Neuron (in vitro differentiated cells): ENCODE results near the gene CUTC.

Source experiments
- H2AFZ ChIP-seq: one replicate; pipeline ENCODE4 v1.6.1; 2013; ENCODE audit warnings: low read depth, mild to moderate bottlenecking, inconsistent platforms, low read length, moderate library complexity
- H3K27me3 ChIP-seq: one replicate; pipeline ENCODE4 v1.6.1; 2013; ENCODE audit warnings: low read length; ENCODE audit not compliant: insufficient read depth
- H3K36me3 ChIP-seq: one replicate; pipeline ENCODE4 v1.6.1; 2013; ENCODE audit warnings: low read length; ENCODE audit not compliant: insufficient read depth
- H3K4me1 ChIP-seq: one replicate; pipeline ENCODE4 v1.6.1; 2013; ENCODE audit warnings: low read length; ENCODE audit not compliant: insufficient read depth
- H3K4me3 ChIP-seq: 2 replicates; pipeline ENCODE4 v1.5.1; 2013; ENCODE audit warnings: mild to moderate bottlenecking, low read length, moderate library complexity
- H3K9me3 ChIP-seq: one replicate; pipeline ENCODE4 v1.6.1; 2013; ENCODE audit warnings: low read length

Gene CUTC

DNA sequence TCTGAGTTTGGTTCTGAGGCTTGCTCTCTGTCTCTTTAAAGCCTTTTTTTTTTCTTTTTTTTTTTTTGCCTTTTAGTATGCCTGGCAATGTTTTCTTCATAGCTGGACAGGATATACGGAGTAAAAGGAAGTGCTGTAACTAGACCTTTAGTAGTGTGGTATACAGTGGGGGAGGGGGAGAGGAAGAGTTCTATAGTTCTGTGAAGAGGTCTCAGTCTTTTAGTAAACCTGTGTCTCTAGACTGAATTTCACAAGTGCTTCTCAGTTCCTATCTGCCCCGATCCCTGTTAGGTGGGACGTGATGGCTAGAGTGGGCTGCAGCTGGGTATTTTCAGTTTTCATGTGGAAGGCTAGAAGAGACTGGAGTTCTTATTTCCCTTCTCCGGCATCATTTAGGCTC is 47.3 kb downstream of the CUTC start:
- Histone ChIP-seq H3K4me3 (no peak overlapping the region), H3K9me3 (peaks cover 2% of the 10 kb centered on the region), H3K36me3 (no peaks in the 10 kb centered on the region), H2AFZ (peak overlapping the region; percentile 87), H3K27me3 (no peaks in the 10 kb centered on the region), H3K4me1 (peaks cover 8% of the 10 kb centered on the region)

DNA sequence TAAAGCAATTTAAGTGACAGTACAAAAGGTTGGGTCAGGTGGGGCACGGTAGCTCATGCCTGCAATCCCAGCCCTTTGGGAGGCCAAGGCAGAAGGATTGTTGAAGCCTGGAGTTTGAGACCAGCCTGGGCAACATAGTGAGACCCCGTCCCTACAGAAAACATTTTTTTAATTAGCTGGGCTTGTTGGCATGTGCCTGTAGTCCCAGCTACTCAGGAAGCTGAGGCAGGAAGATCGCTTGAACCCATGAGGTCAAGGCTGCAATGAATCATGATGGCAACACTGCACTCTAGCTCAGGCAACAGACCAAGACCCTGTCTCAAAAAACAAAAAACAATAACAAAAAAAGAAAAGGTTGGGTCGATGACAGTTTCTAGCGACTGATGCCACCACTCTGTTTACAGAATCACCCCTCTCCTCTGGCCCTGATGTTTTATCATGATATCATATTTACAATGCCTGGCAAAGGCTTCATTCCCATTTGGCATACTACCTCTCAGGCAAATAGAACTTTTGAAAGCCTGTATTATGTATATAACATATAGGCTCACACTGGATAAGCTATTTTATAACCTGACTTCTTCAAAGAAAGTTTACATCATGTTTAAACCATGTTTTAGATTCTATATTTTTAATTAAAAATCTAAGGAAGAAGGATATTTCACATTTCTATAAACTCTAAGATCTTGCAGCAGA is 49.8 kb downstream of the CUTC start:
- Histone ChIP-seq H2AFZ (no peak overlapping the region), H3K9me3 (peaks cover 2% of the 10 kb centered on the region), H3K4me1 (peaks cover 8% of the 10 kb centered on the region), H3K27me3 (no peaks in the 10 kb centered on the region), H3K36me3 (no peaks in the 10 kb centered on the region), H3K4me3 (no peak overlapping the region)

DNA sequence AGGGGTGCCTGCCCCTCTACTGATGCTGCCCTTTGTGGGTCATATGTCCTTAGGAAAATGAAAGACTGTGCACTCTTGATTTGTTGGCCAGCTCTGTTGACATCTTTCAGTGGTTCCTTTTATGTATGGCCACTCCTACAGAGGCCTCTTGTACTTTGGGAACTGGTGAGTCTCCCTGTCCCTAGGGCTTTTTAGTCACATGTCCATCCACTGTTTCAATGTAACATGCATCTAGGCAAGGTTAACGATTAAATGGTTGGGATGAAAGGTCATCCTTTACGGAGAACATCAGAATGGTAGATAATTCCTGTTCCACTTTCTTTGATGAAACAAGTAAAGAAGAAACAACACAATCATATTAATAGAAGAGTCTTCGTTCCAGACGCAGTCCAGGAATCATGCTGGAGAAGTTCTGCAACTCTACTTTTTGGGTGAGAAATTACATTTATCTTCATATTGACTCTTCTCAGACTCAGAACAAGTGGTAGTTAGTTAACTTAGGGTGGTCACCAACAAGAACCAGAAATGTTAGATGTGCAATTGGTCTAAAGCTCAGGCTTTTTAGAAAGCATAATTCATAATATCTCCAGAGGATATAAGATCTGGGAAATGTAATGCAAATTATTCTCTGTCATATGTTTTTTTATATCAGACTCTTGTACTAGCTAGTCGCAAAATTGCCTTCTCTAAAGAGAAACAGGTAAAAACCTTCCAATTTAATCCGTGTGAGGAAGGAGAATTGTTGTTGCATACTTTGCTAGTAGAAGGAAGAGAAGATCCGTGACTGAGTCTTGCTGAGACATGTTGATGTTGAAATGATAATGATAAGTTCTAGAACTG is 50.6 kb downstream of the CUTC start, which contains the start of gene ABCC2:
Gene ABCC2, plus strand, starts transcription at position 194 of the 840 bp plus-strand sequence. Its CDS starts 205 bp downstream, at position 399.
- Histone ChIP-seq H3K4me3 (no peak within 1 kb of the TSS), H3K4me1 (peaks cover 8% of the 10 kb centered on the region), H3K27me3 (no peaks in the 10 kb centered on the region), H3K36me3 (no peaks in the 10 kb centered on the region), H2AFZ (no peak within 1 kb of the TSS), H3K9me3 (peaks cover 2% of the 10 kb centered on the region)

DNA sequence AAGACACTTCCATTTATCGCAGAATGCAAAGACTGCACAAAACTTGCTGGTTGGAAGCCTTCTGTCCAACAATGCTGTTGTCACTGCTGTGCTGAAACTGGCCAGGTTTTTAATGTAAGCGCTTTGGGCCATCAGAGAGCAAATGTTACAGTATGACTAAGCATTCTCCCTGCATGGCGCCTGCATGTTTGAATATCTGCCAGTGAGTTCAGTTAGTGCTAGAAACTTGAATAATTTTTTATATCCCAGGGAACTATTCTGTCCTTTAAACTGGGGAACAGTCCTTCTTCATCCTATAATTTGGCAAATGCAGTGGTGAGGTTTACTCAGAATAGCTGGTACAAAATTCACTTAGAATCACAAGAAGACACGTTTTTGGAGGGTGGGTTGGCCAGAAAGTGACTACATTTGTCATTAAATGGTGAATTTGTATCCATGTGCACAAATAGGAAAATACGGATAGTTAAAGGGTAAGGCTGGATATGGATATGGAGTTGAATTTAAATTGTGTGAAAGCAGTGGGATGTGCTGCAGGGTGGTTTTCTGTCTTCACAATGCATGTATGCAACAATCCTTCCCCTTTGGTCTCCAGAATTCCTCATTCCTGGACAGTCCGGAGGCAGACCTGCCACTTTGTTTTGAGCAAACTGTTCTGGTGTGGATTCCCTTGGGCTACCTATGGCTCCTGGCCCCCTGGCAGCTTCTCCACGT is 52.1 kb downstream of the CUTC start:
- Histone ChIP-seq H3K4me3 (no peak overlapping the region), H3K9me3 (peaks cover 2% of the 10 kb centered on the region), H3K36me3 (no peaks in the 10 kb centered on the region), H2AFZ (no peak overlapping the region), H3K27me3 (no peaks in the 10 kb centered on the region), H3K4me1 (peaks cover 7% of the 10 kb centered on the region)

DNA sequence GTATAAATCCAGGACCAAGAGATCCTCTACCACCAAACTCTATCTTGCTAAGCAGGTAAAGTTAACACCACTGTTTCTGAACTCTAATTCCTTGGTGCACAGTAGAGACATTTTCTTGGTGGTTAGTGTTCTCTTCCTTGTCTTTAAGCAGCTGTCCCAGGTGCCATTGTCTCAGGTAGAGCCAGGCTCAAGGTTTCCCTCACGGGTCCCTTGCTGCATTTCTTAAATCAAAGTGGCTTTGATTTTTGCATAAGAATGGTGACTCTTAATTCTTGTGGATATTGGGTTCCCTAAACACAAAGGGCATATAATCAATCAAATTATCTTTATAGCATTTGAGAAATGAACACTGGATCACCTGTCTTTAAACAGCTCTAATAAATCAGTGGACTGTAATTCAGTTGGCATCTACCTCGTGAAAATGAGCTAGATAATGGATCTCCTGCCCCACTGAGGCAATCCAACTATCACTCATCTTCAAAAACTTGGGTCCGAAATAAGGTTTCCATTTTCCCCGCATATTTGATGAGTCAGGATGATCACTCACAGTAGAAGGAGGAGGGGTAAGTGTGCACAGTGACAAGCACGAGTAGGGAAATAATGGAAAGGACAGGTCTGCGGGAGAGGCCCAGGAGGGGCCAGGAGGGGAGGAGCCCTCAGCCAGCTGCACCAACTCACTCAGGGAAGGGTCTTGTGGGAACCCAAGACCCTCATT is 52.9 kb downstream of the CUTC start:
- no peak overlapping the region for H3K4me3 ChIP-seq
- H3K9me3 ChIP-seq = peaks cover 2% of the 10 kb centered on the region
- no peaks in the 10 kb centered on the region for H3K36me3 ChIP-seq
- H3K27me3 ChIP-seq = no peaks in the 10 kb centered on the region
- H3K4me1 ChIP-seq = no peaks in the 10 kb centered on the region
- no peak overlapping the region for H2AFZ ChIP-seq

DNA sequence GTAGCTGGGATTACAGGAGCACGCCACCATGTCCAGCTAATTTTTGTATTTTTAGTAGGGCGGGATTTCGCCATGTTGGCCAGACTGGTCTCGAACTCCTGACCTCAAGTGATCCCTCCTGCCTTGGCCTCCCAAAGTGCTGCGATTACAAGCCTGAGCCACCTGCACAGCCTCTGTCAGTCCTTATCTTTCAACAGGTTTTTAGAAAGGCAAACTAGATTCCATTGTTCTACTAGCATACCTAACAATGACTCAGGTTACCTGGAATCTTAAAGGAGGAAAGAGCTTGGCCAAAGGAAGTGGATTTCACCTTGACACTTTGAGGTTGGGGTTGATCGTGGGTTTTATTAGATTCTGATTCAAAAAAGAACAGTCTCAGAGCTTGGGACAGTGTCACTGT is 53.6 kb downstream of the CUTC start:
- H3K4me3 ChIP-seq = no peak overlapping the region
- H2AFZ ChIP-seq = no peak overlapping the region
- no peaks in the 10 kb centered on the region for H3K4me1 ChIP-seq
- peaks cover 1% of the 10 kb centered on the region for H3K9me3 ChIP-seq
- H3K36me3 ChIP-seq = no peaks in the 10 kb centered on the region
- no peaks in the 10 kb centered on the region for H3K27me3 ChIP-seq

DNA sequence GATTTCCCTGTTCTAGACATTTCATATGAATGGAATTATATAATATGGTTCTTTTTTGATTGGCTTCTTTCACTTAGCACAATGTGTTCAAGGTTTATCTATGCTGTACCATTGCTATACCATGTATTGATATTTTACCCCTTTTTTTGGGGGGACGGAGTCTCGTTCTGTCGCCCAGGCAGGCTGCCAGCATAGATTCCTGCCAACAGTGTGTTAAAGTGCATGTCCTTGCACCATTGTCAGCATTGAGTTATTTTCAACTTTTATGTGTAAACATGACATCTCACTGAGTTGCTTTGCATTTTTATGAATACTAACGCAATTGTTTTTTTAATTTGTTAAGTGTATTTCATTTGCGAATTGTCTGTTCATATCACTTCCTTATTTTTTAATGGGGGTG is 55.3 kb downstream of the CUTC start:
- Histone ChIP-seq H2AFZ (no peak overlapping the region), H3K4me3 (no peak overlapping the region), H3K4me1 (no peaks in the 10 kb centered on the region), H3K36me3 (no peaks in the 10 kb centered on the region), H3K9me3 (no peaks in the 10 kb centered on the region), H3K27me3 (no peaks in the 10 kb centered on the region)

DNA sequence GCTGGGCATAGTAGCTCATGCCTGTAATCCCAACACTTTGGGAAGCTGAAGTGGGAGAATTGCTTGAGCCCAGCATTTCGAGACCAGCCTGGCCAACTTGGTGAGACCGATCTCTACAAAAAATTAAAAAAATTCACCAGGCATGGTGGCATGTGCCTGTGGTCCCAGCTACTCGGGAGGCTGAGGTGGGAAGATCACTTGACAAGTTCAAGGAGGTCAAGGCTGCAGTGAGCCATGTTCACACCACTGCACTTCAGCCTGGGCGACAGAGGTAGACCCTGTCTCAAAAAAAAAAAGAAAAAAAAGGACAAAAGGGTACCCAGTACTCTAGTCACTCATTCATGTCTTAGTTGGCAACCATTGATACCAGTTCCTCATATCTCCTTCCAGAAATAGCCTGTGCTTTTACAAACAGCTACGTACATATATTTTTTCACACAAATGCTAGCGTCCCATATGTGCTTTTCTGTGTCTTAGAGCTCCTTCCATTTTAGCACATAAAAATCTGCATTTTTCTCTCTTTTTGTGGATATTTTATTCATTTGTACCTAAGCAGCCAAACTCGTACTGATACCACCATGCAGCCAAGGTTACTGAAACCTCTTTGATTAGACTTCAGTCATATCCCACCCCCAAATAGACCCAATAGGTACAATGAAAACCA is 55.9 kb downstream of the CUTC start:
- no peak overlapping the region for H3K4me3 ChIP-seq
- H3K27me3 ChIP-seq = no peaks in the 10 kb centered on the region
- H3K9me3 ChIP-seq = no peaks in the 10 kb centered on the region
- no peaks in the 10 kb centered on the region for H3K4me1 ChIP-seq
- H3K36me3 ChIP-seq = no peaks in the 10 kb centered on the region
- no peak overlapping the region for H2AFZ ChIP-seq

DNA sequence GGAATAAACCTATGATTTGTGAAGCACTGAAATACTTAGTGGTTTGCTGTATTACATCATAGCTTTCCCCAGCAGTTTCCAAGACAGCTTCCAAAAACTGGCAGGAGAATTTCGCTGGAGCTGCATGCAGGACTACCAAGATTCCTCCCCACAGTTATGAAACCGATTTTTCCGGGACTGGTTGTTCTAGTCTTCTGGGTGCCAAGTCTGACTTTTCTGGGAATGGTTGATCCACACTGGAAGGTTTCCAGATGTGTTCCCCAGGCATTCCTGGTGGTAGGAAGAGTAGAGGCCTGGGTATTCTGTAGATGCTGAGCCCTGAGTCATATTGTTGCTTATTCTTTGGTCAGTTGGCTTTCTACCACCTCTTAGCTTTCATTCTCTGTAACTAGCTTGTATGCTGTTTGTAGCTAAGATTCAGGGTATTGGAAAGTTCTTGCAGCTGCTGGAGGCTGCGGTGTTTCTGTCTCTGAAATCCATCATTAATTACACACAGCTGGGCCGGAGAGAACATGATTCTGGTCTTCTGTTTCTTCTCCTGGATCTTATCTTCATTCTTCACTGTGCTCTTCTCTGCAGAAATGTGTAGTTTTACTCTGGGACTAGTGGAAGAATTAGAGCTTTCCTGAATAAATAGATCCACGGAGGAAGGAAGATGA is 56.7 kb downstream of the CUTC start:
- Histone ChIP-seq H3K27me3 (no peaks in the 10 kb centered on the region), H3K36me3 (no peaks in the 10 kb centered on the region), H2AFZ (no peak overlapping the region), H3K4me3 (no peak overlapping the region), H3K9me3 (no peaks in the 10 kb centered on the region), H3K4me1 (no peaks in the 10 kb centered on the region)

DNA sequence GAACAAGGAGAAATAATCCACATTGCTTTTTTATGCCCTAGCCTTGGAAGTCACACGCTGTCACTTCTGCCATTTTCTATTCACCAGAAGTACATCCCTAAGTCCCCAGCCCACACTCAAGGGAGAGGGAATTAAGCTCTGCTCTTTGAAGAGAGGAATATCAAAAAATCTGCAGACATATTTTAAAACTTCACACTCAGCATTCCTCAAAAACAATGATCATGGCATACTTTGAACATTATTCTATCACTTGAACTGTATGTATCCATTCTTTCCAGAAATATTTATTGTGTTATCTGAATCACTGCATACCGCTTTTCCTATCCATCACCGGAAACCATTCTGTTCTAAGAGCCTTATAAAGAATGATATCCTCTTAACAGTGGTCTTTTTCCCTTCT is 59.8 kb downstream of the CUTC start:
- no peaks in the 10 kb centered on the region for H3K27me3 ChIP-seq
- H3K4me3 ChIP-seq = no peak overlapping the region
- no peak overlapping the region for H2AFZ ChIP-seq
- H3K9me3 ChIP-seq = no peaks in the 10 kb centered on the region
- H3K4me1 ChIP-seq = no peaks in the 10 kb centered on the region
- no peaks in the 10 kb centered on the region for H3K36me3 ChIP-seq

DNA sequence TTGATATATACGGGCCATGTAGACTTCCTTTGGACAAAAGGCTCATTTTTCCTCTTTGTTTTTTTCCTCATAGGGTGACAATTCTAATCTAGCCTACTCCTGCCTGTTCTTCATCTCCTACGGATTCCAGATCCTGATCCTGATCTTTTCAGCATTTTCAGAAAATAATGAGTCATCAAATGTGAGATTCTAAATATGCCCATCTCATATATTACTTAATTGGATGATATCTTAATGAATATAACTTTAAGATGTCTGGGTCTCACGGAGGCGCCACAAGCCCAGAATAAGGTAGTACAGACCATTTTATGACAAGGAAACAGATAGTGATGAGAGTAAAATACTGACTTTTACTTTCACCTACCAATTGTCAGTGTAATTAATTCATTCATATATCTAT is 61.8 kb downstream of the CUTC start:
- Histone ChIP-seq H3K9me3 (no peaks in the 10 kb centered on the region), H3K4me3 (no peak overlapping the region), H3K27me3 (no peaks in the 10 kb centered on the region), H3K4me1 (no peaks in the 10 kb centered on the region), H3K36me3 (no peaks in the 10 kb centered on the region), H2AFZ (no peak overlapping the region)

DNA sequence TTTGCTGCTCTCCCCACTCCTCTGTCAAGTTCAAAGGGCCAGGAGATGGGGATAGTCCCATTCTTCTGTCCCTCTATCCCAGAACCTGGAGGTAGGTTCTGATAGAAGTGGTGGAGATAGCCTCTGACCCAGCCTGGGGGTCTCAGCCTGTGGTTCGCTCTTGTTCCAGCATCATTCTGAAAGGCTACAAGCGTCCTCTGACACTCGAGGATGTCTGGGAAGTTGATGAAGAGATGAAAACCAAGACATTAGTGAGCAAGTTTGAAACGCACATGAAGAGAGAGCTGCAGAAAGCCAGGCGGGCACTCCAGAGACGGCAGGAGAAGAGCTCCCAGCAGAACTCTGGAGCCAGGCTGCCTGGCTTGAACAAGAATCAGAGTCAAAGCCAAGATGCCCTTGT is 64.9 kb downstream of the CUTC start:
- H2AFZ ChIP-seq = no peak overlapping the region
- no peaks in the 10 kb centered on the region for H3K27me3 ChIP-seq
- no peaks in the 10 kb centered on the region for H3K4me1 ChIP-seq
- H3K9me3 ChIP-seq = no peaks in the 10 kb centered on the region
- H3K4me3 ChIP-seq = no peak overlapping the region
- no peaks in the 10 kb centered on the region for H3K36me3 ChIP-seq
